ENCODE measurements around the gene TLR7.

TLR7 gene

GRCh38 chrX:12932244-12932643 is 65.4 kb downstream of the TLR7 start:
- DNase-seq (ENCODE audit: extremely low read depth, low read depth): no peak
- H3K4me3 ChIP-seq (replicated peaks; ENCODE audit: low read depth, low read length): no peak overlapping the region
- TF ChIP-seq CTCF (IDR thresholded peaks at IDR 0.05; ENCODE audit: low read depth, low read length, missing control alignments): no peak

- no peak for DNase-seq (ENCODE audit: extremely low read depth, low read depth)
- no peak for TF ChIP-seq CTCF (IDR thresholded peaks at IDR 0.05; ENCODE audit: low read depth, low read length, missing control alignments)
- H3K4me3 ChIP-seq (replicated peaks; ENCODE audit: low read depth, low read length): no peak overlapping the region
Measured at GRCh38 chrX:12934850-12935249, 68.0 kb downstream of the TLR7 start.

GRCh38 chrX:12936947-12937346 is 70.1 kb downstream of the TLR7 start:
- no peak for TF ChIP-seq CTCF (IDR thresholded peaks at IDR 0.05; ENCODE audit: low read depth, low read length, missing control alignments)
- no peak for DNase-seq (ENCODE audit: extremely low read depth, low read depth)
- no peak overlapping the region for H3K4me3 ChIP-seq (replicated peaks; ENCODE audit: low read depth, low read length)

Data from HFF-Myc (cell line).